ENCODE measurements around the gene PYCR2. TPM values are rescaled to one million over a fixed set of nuclear protein-coding genes. Genes with fewer than 3 reads are reported as not detected.

PYCR2 gene
- total and polyA plus RNA-seq, 3 experiments from 2014 or later, result 92.5 to 131 (median 130) TPM

DNA sequence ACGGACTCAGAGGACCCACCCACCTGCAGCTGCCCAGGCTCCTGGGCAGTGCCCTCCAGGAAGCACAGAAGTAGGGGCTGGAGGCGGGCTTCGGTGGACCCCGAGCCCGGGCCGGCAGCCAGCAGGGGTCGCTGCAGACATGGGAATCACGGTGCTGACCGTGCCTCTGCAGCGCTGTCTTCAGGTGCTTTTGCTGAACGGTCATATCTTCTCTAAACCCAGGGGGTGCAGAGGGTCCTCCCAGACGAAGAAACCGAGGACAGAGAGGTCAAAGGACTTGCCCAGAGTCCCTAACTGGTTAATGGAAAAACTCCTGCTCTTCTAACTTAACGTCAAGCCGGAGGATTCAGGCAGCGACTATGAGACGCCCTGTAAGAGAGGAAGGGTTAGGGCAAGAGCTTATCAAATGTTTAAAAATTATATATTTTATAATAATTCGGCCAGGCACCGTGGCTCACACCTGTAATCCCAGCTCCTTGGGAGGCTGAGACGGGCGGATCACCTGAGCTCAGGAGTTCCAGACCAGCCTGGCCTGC is 38.5 kb upstream of the PYCR2 start:
- Histone ChIP-seq H3K9me3 (ENCODE audit: low read length) (no peaks in the 10 kb centered on the region), H3K36me3 (ENCODE audit: insufficient read depth, low read length) (no peaks in the 10 kb centered on the region), H3K27me3 (ENCODE audit: insufficient read depth, low read length, poor library complexity, severe bottlenecking) (no peaks in the 10 kb centered on the region), H3K4me1 (ENCODE audit: insufficient read depth, low read length) (no peaks in the 10 kb centered on the region), H3K4me3 (ENCODE audit: low read length) (no peak overlapping the region), H3K27ac (ENCODE audit: low read depth, low read length) (no peak overlapping the region)
- Mint-ChIP-seq H3K4me3 (no peak overlapping the region), H3K9me3 (no peaks in the 10 kb centered on the region), H3K36me3 (no peaks in the 10 kb centered on the region), H3K4me1 (peaks cover 0 to 3% (median 0%) of the 10 kb centered on the region in 3 donors), H3K27me3 (peaks cover 0 to 7% of the 10 kb centered on the region in 2 donors), H3K27ac (no peak overlapping the region)
- peak; percentile 35 to 62 (median 46) for DNase-seq
- ChIA-PET POLR2A (no interaction called here), CTCF (interaction anchor here (0.6 to 2.0 kb wide), 10 partner anchors 9 to 483 kb away, joined by 3 to 6 read pairs (median 4); partner anchors contain the start of gene PYCR2)

DNA sequence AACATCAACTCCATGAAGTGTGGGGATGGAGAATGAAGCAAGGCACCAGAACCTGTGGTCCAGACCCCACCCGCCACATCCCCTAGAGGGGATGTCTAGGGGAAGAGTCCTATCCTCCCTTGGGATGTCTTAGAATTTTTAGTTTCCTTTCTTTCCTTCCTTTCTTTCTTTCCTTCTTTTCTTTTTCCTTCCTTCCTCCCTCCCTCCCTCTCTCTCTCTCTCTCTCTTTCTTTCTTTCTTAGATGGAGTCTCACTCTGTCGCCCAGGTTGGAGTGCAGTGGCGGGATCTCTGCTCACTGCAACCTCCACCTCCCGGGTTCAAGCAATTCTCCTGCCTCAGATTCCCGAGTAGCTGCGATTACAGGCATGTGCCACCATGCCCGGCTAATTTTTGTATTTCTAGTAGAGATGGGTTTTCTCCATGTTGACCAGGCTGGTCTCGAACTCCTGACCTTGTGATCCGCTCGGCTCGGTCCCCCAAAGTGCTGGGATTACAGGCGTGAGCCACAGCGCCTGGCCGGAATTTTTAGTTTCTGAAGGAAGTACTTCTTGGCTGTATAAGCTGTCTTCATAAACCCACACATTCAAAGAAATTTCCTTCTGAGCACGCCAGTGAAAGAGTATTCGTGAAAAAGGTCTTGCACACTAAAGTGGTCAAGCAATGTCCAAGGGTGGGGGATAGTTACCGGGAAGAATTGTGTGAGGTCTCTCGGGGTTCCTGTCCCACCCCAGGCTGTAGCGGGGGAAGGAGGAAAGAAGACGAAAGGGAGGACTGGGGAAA is 37.8 kb upstream of the PYCR2 start:
- Histone ChIP-seq H3K27ac (ENCODE audit: low read depth, low read length) (no peak overlapping the region), H3K4me1 (ENCODE audit: insufficient read depth, low read length) (no peaks in the 10 kb centered on the region), H3K9me3 (ENCODE audit: low read length) (no peaks in the 10 kb centered on the region), H3K4me3 (ENCODE audit: low read length) (no peak overlapping the region), H3K27me3 (ENCODE audit: insufficient read depth, low read length, poor library complexity, severe bottlenecking) (no peaks in the 10 kb centered on the region), H3K36me3 (ENCODE audit: insufficient read depth, low read length) (no peaks in the 10 kb centered on the region)
- Mint-ChIP-seq H3K27ac (peak overlapping the region in 1 of 8 donors; percentile 36), H3K36me3 (no peaks in the 10 kb centered on the region), H3K9me3 (no peaks in the 10 kb centered on the region), H3K4me1 (peaks cover 0 to 3% (median 0%) of the 10 kb centered on the region in 3 donors), H3K4me3 (no peak overlapping the region), H3K27me3 (peaks cover 0 to 7% of the 10 kb centered on the region in 2 donors)
- ChIA-PET CTCF (interaction anchor here (0.6 to 2.0 kb wide), 10 partner anchors 10 to 483 kb away, joined by 3 to 6 read pairs (median 4); partner anchors contain the start of gene PYCR2), POLR2A (no interaction called here)
- DNase-seq, result no peak

DNA sequence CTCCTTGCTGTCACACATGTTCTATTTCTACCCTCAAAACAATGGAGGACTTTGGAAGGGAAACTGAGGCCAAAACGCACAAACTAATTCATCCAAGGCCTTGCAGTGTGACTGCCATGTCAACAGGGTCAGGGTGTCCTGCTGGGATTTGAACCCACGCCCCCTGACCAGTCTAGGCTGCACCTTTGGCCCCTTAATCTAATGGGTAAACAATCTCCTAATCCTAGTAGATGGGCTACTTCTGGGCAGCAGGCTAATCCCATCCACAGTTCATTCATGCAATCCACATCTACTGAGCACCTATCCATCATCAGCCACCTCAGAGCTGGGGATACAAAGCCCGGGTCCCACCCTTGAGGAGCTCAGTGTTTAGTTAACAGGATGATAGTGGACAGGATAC is 34.0 kb upstream of the PYCR2 start:
- no peak overlapping the region for H3K4me3 ChIP-seq (ENCODE audit: low read length)
- Mint-ChIP-seq H3K9me3 (no peaks in the 10 kb centered on the region), H3K36me3 (no peaks in the 10 kb centered on the region), H3K4me3 (no peak overlapping the region), H3K27me3 (peaks cover 2 to 26% of the 10 kb centered on the region in 2 donors), H3K4me1 (peaks cover 0 to 3% (median 0%) of the 10 kb centered on the region in 3 donors), H3K27ac (no peak overlapping the region)
- H3K27me3 ChIP-seq (ENCODE audit: insufficient read depth, low read length, poor library complexity, severe bottlenecking), result no peaks in the 10 kb centered on the region
- no peaks in the 10 kb centered on the region for H3K36me3 ChIP-seq (ENCODE audit: insufficient read depth, low read length)
- H3K27ac ChIP-seq (ENCODE audit: low read depth, low read length), result no peak overlapping the region
- no peak for DNase-seq
- no peaks in the 10 kb centered on the region for H3K4me1 ChIP-seq (ENCODE audit: insufficient read depth, low read length)
- POLR2A ChIA-PET, result no interaction called here
- H3K9me3 ChIP-seq (ENCODE audit: low read length), result no peaks in the 10 kb centered on the region
- CTCF ChIA-PET, result no interaction called here

DNA sequence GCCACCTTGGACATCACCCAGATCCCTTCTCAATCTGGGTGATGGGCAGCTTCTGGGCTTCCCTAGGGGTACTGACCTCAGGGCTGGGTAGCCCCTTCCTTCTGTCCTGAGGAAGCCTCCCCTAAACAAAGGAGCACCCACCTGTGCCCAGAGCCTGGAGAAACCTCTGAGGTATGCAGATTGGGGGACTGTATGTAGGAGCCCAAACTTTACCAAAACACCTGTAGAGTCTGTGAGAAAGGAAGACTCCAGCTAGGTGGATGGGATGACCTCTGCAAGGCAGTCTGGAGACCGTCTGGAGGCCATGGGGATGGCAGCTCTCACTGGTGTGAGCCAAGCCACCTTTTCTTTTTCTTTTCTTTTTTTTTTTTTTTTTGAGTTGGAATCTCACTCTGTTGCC is 30.7 kb upstream of the PYCR2 start:
- H3K9me3 ChIP-seq (ENCODE audit: low read length), result no peaks in the 10 kb centered on the region
- Mint-ChIP-seq H3K27me3 (peaks cover 2 to 28% of the 10 kb centered on the region in 2 donors), H3K4me1 (no peaks in the 10 kb centered on the region), H3K36me3 (no peaks in the 10 kb centered on the region), H3K9me3 (no peaks in the 10 kb centered on the region), H3K27ac (no peak overlapping the region), H3K4me3 (no peak overlapping the region)
- no peak overlapping the region for H3K27ac ChIP-seq (ENCODE audit: low read depth, low read length)
- H3K27me3 ChIP-seq (ENCODE audit: insufficient read depth, low read length, poor library complexity, severe bottlenecking), result no peaks in the 10 kb centered on the region
- ChIA-PET CTCF (no interaction called here), POLR2A (no interaction called here)
- no peaks in the 10 kb centered on the region for H3K4me1 ChIP-seq (ENCODE audit: insufficient read depth, low read length)
- H3K4me3 ChIP-seq (ENCODE audit: low read length), result no peak overlapping the region
- no peak for DNase-seq
- no peaks in the 10 kb centered on the region for H3K36me3 ChIP-seq (ENCODE audit: insufficient read depth, low read length)

GRCh38 chr1:225953315-225953714 is 29.3 kb upstream of the PYCR2 start:
- Histone ChIP-seq H3K36me3 (ENCODE audit: insufficient read depth, low read length) (no peaks in the 10 kb centered on the region), H3K4me1 (ENCODE audit: insufficient read depth, low read length) (no peaks in the 10 kb centered on the region), H3K9me3 (ENCODE audit: low read length) (no peaks in the 10 kb centered on the region), H3K4me3 (ENCODE audit: low read length) (no peak overlapping the region), H3K27ac (ENCODE audit: low read depth, low read length) (no peak overlapping the region), H3K27me3 (ENCODE audit: insufficient read depth, low read length, poor library complexity, severe bottlenecking) (peaks cover 3% of the 10 kb centered on the region)
- DNase-seq, result no peak
- Mint-ChIP-seq H3K9me3 (no peaks in the 10 kb centered on the region), H3K4me3 (no peak overlapping the region), H3K27ac (no peak overlapping the region), H3K4me1 (no peaks in the 10 kb centered on the region), H3K36me3 (no peaks in the 10 kb centered on the region), H3K27me3 (peaks cover 3 to 37% of the 10 kb centered on the region in 2 donors)
- ChIA-PET POLR2A (no interaction called here), CTCF (no interaction called here)

- Mint-ChIP-seq H3K4me3 (no peak overlapping the region), H3K27ac (no peak overlapping the region), H3K36me3 (no peaks in the 10 kb centered on the region), H3K4me1 (peaks cover 0 to under 1% (median 0%) of the 10 kb centered on the region in 3 donors), H3K9me3 (no peaks in the 10 kb centered on the region), H3K27me3 (peaks cover 11 to 33% of the 10 kb centered on the region in 2 donors)
- Histone ChIP-seq H3K4me3 (ENCODE audit: low read length) (no peak overlapping the region), H3K27me3 (ENCODE audit: insufficient read depth, low read length, poor library complexity, severe bottlenecking) (peaks cover 3% of the 10 kb centered on the region), H3K27ac (ENCODE audit: low read depth, low read length) (no peak overlapping the region), H3K36me3 (ENCODE audit: insufficient read depth, low read length) (no peaks in the 10 kb centered on the region), H3K4me1 (ENCODE audit: insufficient read depth, low read length) (no peaks in the 10 kb centered on the region), H3K9me3 (ENCODE audit: low read length) (no peaks in the 10 kb centered on the region)
- ChIA-PET POLR2A (interaction anchor here (0.5 kb wide), 1 partner anchor 142 kb away, joined by 4 read pairs; no protein-coding TSS in a partner anchor), CTCF (interaction anchor here (1.3 kb wide), 1 partner anchor 40 kb away, joined by 3 read pairs; no protein-coding TSS in a partner anchor)
- DNase-seq, result no peak
These were observed 27.0 kb upstream of the PYCR2 start for GRCh38 chr1:225950905-225951497.

GRCh38 chr1:225949041-225949440 is 25.0 kb upstream of the PYCR2 start:
- POLR2A ChIA-PET, result no interaction called here

GRCh38 chr1:225946803-225947202 is 22.8 kb upstream of the PYCR2 start:
- Mint-ChIP-seq H3K4me3 (no peak overlapping the region), H3K36me3 (no peaks in the 10 kb centered on the region), H3K27me3 (peaks cover 9 to 18% of the 10 kb centered on the region in 2 donors), H3K4me1 (peaks cover 11 to 25% (median 15%) of the 10 kb centered on the region in 3 donors), H3K9me3 (no peaks in the 10 kb centered on the region), H3K27ac (no peak overlapping the region)
- Histone ChIP-seq H3K9me3 (ENCODE audit: low read length) (no peaks in the 10 kb centered on the region), H3K36me3 (ENCODE audit: insufficient read depth, low read length) (no peaks in the 10 kb centered on the region), H3K4me1 (ENCODE audit: insufficient read depth, low read length) (peaks cover 6% of the 10 kb centered on the region), H3K27ac (ENCODE audit: low read depth, low read length) (no peak overlapping the region), H3K27me3 (ENCODE audit: insufficient read depth, low read length, poor library complexity, severe bottlenecking) (peaks cover 3% of the 10 kb centered on the region), H3K4me3 (ENCODE audit: low read length) (no peak overlapping the region)
- POLR2A ChIA-PET, result no interaction called here
- DNase-seq, result no peak
- CTCF ChIA-PET, result no interaction called here

More at GRCh38 chr1:225949041-225949440, 25.0 kb upstream of the PYCR2 start:
- CTCF ChIA-PET, result no interaction called here
- no peak overlapping the region for H3K27ac ChIP-seq (ENCODE audit: low read depth, low read length)
- H3K4me1 Mint-ChIP-seq, result peaks cover 11 to 20% (median 13%) of the 10 kb centered on the region in 3 donors
- H3K27me3 Mint-ChIP-seq, result peaks cover 9 to 26% of the 10 kb centered on the region in 2 donors
- H3K36me3 Mint-ChIP-seq, result no peaks in the 10 kb centered on the region
- no peak overlapping the region for H3K4me3 ChIP-seq (ENCODE audit: low read length)
- peaks cover 6% of the 10 kb centered on the region for H3K4me1 ChIP-seq (ENCODE audit: insufficient read depth, low read length)
- no peak for DNase-seq
- peak overlapping the region in 1 of 8 donors; percentile 33 for H3K27ac Mint-ChIP-seq
- H3K27me3 ChIP-seq (ENCODE audit: insufficient read depth, low read length, poor library complexity, severe bottlenecking), result peaks cover 3% of the 10 kb centered on the region
- H3K4me3 Mint-ChIP-seq, result no peak overlapping the region
- no peaks in the 10 kb centered on the region for H3K9me3 ChIP-seq (ENCODE audit: low read length)
- H3K9me3 Mint-ChIP-seq, result no peaks in the 10 kb centered on the region
- H3K36me3 ChIP-seq (ENCODE audit: insufficient read depth, low read length), result no peaks in the 10 kb centered on the region

Data from CD8-positive, alpha-beta memory T cell (primary cell).